ENCODE results near the gene GOLT1A.

The GOLT1A gene

GRCh38 chr1:204251286-204251685 lies 37.5 kb upstream of the GOLT1A start:
- no peaks in the 10 kb centered on the region for H3K27me3 ChIP-seq (replicated peaks)
- DNase-seq, result no peak
- H3K27ac ChIP-seq, result no peak overlapping the region
- H3K36me3 ChIP-seq (replicated peaks), result no peaks in the 10 kb centered on the region
- no peak overlapping the region for H3K4me3 ChIP-seq (ENCODE audit: low read depth, low read length)
- TF ChIP-seq CTCF (IDR thresholded peaks at IDR 0.05; ENCODE audit: low read depth, low read length, missing control alignments), result no peak
- in situ Hi-C loops (cut with HindIII; ENCODE audit: low pct_ligation_motif_present, low sequenced_read_pairs), result no loop called here

- in situ Hi-C loops (cut with HindIII; ENCODE audit: low pct_ligation_motif_present, low sequenced_read_pairs), result no loop called here
- no peak for TF ChIP-seq CTCF (IDR thresholded peaks at IDR 0.05; ENCODE audit: low read depth, low read length, missing control alignments)
- Histone ChIP-seq H3K27ac (no peak overlapping the region), H3K27me3 (replicated peaks) (no peaks in the 10 kb centered on the region), H3K4me3 (ENCODE audit: low read depth, low read length) (no peak overlapping the region), H3K36me3 (replicated peaks) (no peaks in the 10 kb centered on the region)
- DNase-seq, result no peak
Observed at GRCh38 chr1:204250428-204251030, 36.7 kb upstream of the GOLT1A start.

- Histone ChIP-seq H3K4me3 (ENCODE audit: low read depth, low read length) (no peak overlapping the region), H3K36me3 (replicated peaks) (no peaks in the 10 kb centered on the region), H3K27ac (no peak overlapping the region), H3K27me3 (replicated peaks) (no peaks in the 10 kb centered on the region)
- in situ Hi-C loops (cut with HindIII; ENCODE audit: low pct_ligation_motif_present, low sequenced_read_pairs), result no loop called here
- TF ChIP-seq CTCF (IDR thresholded peaks at IDR 0.05; ENCODE audit: low read depth, low read length, missing control alignments), result no peak
- DNase-seq, result no peak
Observed at GRCh38 chr1:204249736-204250427, 36.1 kb upstream of the GOLT1A start.

- no peak for TF ChIP-seq CTCF (IDR thresholded peaks at IDR 0.05; ENCODE audit: low read depth, low read length, missing control alignments)
- no peak for DNase-seq
- Histone ChIP-seq H3K36me3 (replicated peaks) (no peaks in the 10 kb centered on the region), H3K27ac (no peak overlapping the region), H3K4me3 (ENCODE audit: low read depth, low read length) (no peak overlapping the region), H3K27me3 (replicated peaks) (no peaks in the 10 kb centered on the region)
- in situ Hi-C loops (cut with HindIII; ENCODE audit: low pct_ligation_motif_present, low sequenced_read_pairs), result no loop called here
Observed at GRCh38 chr1:204248954-204249353, 35.2 kb upstream of the GOLT1A start.

- in situ Hi-C loops (cut with HindIII; ENCODE audit: low pct_ligation_motif_present, low sequenced_read_pairs), result no loop called here
- H3K27ac ChIP-seq, result no peak overlapping the region
- no peaks in the 10 kb centered on the region for H3K36me3 ChIP-seq (replicated peaks)
- no peaks in the 10 kb centered on the region for H3K27me3 ChIP-seq (replicated peaks)
- TF ChIP-seq CTCF (IDR thresholded peaks at IDR 0.05; ENCODE audit: low read depth, low read length, missing control alignments), result no peak
- DNase-seq, result no peak
- no peak overlapping the region for H3K4me3 ChIP-seq (ENCODE audit: low read depth, low read length)
Observed at GRCh38 chr1:204246876-204247275, 33.1 kb upstream of the GOLT1A start.

- in situ Hi-C loops (cut with HindIII; ENCODE audit: low pct_ligation_motif_present, low sequenced_read_pairs), result no loop called here
- H3K27me3 ChIP-seq (replicated peaks), result no peaks in the 10 kb centered on the region
Observed at GRCh38 chr1:204242920-204243319, 29.1 kb upstream of the GOLT1A start.

More at GRCh38 chr1:204242920-204243319, 29.1 kb upstream of the GOLT1A start:
- no peak for DNase-seq
- TF ChIP-seq CTCF (IDR thresholded peaks at IDR 0.05; ENCODE audit: low read depth, low read length, missing control alignments), result no peak
- H3K4me3 ChIP-seq (ENCODE audit: low read depth, low read length), result no peak overlapping the region
- no peaks in the 10 kb centered on the region for H3K36me3 ChIP-seq (replicated peaks)
- H3K27ac ChIP-seq, result no peak overlapping the region
